ENCODE measurements around the gene AHSA1. TPM values are rescaled to one million over a fixed set of nuclear protein-coding genes. Genes with fewer than 3 reads are reported as not detected.
"Not testable (repeated sequence)": the region's sequence is repeated elsewhere in the genome, so short reads cannot be mapped to it uniquely, and the experiment has no call there.

Gene AHSA1
- 100 to 1,000 TPM; 144 to 267 TPM for total RNA-seq

DNA sequence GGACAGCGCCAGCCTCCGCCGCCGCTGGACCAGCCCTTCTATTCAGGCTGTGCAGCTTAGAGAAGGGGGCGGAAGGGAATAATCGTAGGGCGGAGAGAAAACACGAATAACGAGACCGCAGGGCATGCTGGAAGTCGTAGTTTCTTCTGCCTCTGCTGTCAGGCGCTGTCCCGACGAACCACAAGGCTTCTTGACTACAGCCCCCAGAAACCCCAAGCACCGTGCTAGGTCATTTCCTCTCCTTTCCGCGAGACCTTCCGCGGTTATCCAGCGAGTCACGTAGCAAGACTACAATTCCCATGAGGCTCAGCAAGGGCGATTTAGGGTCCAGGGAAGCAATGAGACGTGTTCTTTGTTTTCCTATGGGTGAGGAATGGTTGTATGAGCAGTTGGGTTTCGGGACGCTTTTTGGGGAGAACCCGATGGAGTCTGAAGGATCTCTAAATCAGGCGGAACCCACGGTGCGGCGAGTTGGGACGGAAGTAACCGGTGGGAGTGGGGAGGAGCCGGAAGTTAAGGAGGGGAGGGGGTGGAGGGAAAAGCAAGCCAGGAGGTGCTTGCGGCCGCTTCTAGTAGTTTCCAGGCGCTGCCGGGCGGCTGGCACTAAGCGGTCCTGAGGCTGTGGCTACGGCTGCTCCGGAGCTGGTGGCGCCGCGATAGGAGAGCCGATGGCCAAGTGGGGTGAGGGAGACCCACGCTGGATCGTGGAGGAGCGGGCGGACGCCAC is at the start of gene AHSA1, which contains the start of gene VIPAS39:
AHSA1 (plus strand) TSS at position 572 of the 727 bp plus-strand sequence; CDS start at position 669, 97 bp downstream.
VIPAS39 (minus strand) TSS at position 80 of the 727 bp plus-strand sequence. CDS start 3,499 bp downstream, outside the sequence.
- peak within 1 kb of the TSS; percentile 71 to 84 for H3K4me3 ChIP-seq
- peak; percentile 97 for DNase-seq (ENCODE audit: low spot score)
- TF ChIP-seq POLR2AphosphoS5 (IDR thresholded peaks at IDR 0.05) (peak; percentile 86), POLR2A (IDR thresholded peaks at IDR 0.05) (peak; percentile 78)
- TF ChIP-seq, protein P1, sequence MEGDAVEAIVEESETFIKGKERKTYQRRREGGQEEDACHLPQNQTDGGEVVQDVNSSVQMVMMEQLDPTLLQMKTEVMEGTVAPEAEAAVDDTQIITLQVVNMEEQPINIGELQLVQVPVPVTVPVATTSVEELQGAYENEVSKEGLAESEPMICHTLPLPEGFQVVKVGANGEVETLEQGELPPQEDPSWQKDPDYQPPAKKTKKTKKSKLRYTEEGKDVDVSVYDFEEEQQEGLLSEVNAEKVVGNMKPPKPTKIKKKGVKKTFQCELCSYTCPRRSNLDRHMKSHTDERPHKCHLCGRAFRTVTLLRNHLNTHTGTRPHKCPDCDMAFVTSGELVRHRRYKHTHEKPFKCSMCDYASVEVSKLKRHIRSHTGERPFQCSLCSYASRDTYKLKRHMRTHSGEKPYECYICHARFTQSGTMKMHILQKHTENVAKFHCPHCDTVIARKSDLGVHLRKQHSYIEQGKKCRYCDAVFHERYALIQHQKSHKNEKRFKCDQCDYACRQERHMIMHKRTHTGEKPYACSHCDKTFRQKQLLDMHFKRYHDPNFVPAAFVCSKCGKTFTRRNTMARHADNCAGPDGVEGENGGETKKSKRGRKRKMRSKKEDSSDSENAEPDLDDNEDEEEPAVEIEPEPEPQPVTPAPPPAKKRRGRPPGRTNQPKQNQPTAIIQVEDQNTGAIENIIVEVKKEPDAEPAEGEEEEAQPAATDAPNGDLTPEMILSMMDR (IDR thresholded peaks at IDR 0.05) = peak in 1 of 4 experiments; percentile 14
- H3K4me1 ChIP-seq (replicated peaks) = no peaks in the 10 kb centered on the region
- no peaks in the 10 kb centered on the region for H3K27me3 ChIP-seq (replicated peaks; ENCODE audit: insufficient read depth)
- peaks cover 4 to 10% of the 10 kb centered on the region in 2 donors for H3K36me3 ChIP-seq
- intact Hi-C loops (cut with DNase I) = loop anchor here (2.0 to 10.0 kb wide), 6 partner anchors 80 to 300 kb away; partner anchors contain the start of genes ALKBH1, GSTZ1, POMT2 and SAMD15
- H3K9me3 ChIP-seq = no peaks in the 10 kb centered on the region
- H3K27ac ChIP-seq = peak within 1 kb of the TSS; percentile 92 to 97
- under 1% methylated on average over 50 of the region's 50 CpGs for WGBS

DNA sequence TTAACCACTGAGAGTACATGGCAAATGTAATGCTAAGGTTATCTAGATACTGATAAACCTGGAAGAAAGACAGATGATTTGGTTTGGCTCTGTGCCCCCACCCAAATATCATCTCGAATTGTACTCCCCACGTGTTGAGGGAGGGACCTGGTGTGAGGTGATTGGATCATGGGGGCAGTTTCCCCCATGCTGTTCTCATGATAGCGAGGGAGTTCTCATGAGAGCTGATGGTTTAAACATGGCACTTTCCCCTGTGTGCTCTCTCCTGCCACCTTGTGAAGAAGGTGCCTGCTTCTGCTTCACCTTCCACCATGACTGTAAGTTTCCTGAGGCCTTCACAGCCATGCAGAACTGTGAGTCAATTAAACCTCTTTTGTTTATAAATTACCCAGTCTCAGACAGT is 48.8 kb upstream of the AHSA1 start:
- no peak overlapping the region for H3K4me3 ChIP-seq
- no peaks in the 10 kb centered on the region for H3K36me3 ChIP-seq
- no peaks in the 10 kb centered on the region for H3K9me3 ChIP-seq
- H3K4me1 ChIP-seq (replicated peaks) = no peaks in the 10 kb centered on the region
- TF ChIP-seq, protein P1 (IDR thresholded peaks at IDR 0.05) = no peak
- TF ChIP-seq POLR2AphosphoS5 (IDR thresholded peaks at IDR 0.05) = no peak
- TF ChIP-seq POLR2A (IDR thresholded peaks at IDR 0.05) = no peak
- intact Hi-C loops (cut with DNase I) = no loop called here
- H3K27ac ChIP-seq = no peak overlapping the region
- WGBS = 43% methylated on average over 3 of the region's 3 CpGs
- no peaks in the 10 kb centered on the region for H3K27me3 ChIP-seq (replicated peaks; ENCODE audit: insufficient read depth)
- no peak for DNase-seq (ENCODE audit: low spot score)

DNA sequence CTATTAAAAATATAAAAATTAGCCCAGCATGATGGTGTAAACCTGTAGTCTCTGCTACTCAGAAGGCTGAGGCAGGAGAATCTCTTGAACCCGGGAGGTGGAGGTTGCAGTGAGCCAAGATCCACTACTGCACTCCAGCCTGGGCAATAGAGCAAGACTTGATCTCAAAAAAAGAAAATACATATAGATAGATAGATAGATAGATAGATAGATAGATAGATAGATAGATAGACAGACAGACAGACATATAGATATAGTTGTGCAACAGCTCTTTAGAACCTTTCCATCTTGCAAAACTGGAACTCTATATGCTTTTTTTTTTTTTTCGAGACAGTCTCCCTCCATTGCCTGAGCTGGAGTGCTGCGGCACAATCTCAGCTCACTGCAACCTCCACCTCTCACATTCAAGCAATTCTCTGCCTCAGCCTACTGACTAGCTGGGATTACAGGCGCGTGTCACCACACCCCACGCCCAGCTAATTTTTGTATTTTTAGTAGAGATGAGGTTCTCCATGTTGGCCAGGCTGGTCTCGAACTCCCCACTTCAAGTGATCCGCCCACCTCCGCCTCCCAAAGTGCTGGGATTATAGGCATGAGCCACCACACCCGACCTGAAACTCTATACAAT is 42.4 kb upstream of the AHSA1 start:
- WGBS = 93% methylated on average over 10 of the region's 10 CpGs
- H3K9me3 ChIP-seq; intact Hi-C loops (cut with DNase I); DNase-seq (ENCODE audit: low spot score); H3K4me3 ChIP-seq; H3K27me3 ChIP-seq (replicated peaks; ENCODE audit: insufficient read depth); H3K36me3 ChIP-seq; H3K4me1 ChIP-seq (replicated peaks); H3K27ac ChIP-seq: not testable (repeated sequence)

DNA sequence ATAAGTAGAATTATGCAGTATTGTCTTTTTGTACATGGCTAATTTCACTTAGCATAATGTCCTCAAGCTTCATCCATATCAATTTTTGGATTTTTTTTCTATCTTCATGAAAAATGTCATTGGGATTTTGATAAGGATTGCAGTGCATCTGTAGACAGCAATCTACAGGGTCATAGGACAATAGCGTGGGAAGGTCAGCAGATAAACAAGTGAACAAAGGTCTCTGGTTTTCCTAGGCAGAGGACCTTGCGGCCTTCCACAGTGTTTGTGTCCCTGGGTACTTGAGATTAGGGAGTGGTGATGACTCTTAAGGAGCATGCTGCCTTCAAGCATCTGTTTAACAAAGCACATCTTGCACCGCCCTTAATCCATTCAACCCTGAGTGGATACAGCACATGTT is 41.8 kb upstream of the AHSA1 start:
- H3K4me1 ChIP-seq (replicated peaks); H3K36me3 ChIP-seq; H3K4me3 ChIP-seq; H3K27ac ChIP-seq; DNase-seq (ENCODE audit: low spot score); intact Hi-C loops (cut with DNase I); H3K27me3 ChIP-seq (replicated peaks; ENCODE audit: insufficient read depth); H3K9me3 ChIP-seq: not testable (repeated sequence)
- WGBS = 100% methylated on average over 2 of the region's 3 CpGs

DNA sequence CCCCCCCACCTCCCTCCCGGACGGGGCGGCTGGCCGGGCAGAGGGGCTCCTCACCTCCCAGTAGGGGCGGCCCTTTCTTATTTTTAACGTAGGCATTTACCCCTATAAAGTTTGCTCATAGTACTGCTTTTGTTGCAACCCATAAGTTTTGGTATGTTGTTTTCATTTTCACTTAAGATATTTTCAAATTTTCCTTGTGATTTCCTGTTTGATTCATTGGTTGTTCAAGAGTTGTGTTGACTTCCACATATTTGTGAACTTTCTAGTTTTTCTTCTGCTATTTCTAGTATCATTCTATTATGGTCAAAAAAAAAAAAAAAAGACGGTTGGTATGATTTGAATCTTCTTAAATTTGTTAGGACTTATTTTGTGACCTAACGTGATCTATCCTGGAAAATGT is 41.1 kb upstream of the AHSA1 start:
- Histone ChIP-seq H3K27me3 (replicated peaks; ENCODE audit: insufficient read depth) (no peaks in the 10 kb centered on the region), H3K9me3 (no peaks in the 10 kb centered on the region), H3K4me1 (replicated peaks) (no peaks in the 10 kb centered on the region), H3K36me3 (no peaks in the 10 kb centered on the region), H3K27ac (no peak overlapping the region), H3K4me3 (no peak overlapping the region)
- WGBS = 89% methylated on average over 8 of the region's 8 CpGs
- DNase-seq (ENCODE audit: low spot score) = no peak
- intact Hi-C loops (cut with DNase I) = no loop called here
- no peak for TF ChIP-seq POLR2AphosphoS5 (IDR thresholded peaks at IDR 0.05)

DNA sequence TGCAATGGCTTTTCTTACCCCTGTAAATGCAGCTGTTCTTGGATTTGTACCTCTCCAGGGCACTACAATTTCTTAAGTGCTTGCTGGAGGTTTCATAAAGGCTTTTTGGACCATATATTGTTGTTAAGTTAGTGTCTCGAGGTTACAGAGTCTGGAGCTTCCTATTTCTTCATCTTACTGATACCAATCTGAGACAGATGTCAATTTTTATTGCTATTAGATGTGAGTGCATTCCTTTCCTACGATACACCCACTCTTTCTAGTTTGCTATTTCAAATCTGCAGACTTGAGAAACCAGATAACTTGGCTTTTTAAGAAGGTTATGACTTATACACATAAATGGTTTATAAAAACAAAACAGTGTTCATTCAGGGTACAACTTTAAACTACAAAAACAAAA is 36.7 kb upstream of the AHSA1 start:
- no peak overlapping the region for H3K4me3 ChIP-seq
- peaks cover 0 to 5% of the 10 kb centered on the region in 2 donors for H3K36me3 ChIP-seq
- WGBS = 41% methylated on average over 2 of the region's 2 CpGs
- H3K27ac ChIP-seq = no peak overlapping the region
- H3K4me1 ChIP-seq (replicated peaks) = no peaks in the 10 kb centered on the region
- H3K9me3 ChIP-seq = no peaks in the 10 kb centered on the region
- H3K27me3 ChIP-seq (replicated peaks; ENCODE audit: insufficient read depth) = no peaks in the 10 kb centered on the region
- no peak for DNase-seq (ENCODE audit: low spot score)
- TF ChIP-seq, protein P1 (IDR thresholded peaks at IDR 0.05) = no peak
- TF ChIP-seq POLR2AphosphoS5 (IDR thresholded peaks at IDR 0.05) = no peak
- TF ChIP-seq POLR2A (IDR thresholded peaks at IDR 0.05) = no peak
- intact Hi-C loops (cut with DNase I) = no loop called here
